ENCODE results near the gene CDK14.

Gene CDK14

GRCh38 chr7:90672210-90672609 lies 76.1 kb downstream of the CDK14 start:
- Histone ChIP-seq H3K4me1 (no peaks in the 10 kb centered on the region), H3K9me3 (no peaks in the 10 kb centered on the region), H3K4me3 (ENCODE audit: low read depth, low read length) (no peak overlapping the region), H3K27me3 (no peaks in the 10 kb centered on the region), H3K36me3 (no peaks in the 10 kb centered on the region)
- DNase-seq = no peak
- TF ChIP-seq CTCF (IDR thresholded peaks at IDR 0.05; ENCODE audit: low read depth, low read length) = no peak

GRCh38 chr7:90674625-90675024 lies 78.5 kb downstream of the CDK14 start:
- Histone ChIP-seq H3K36me3 (no peaks in the 10 kb centered on the region), H3K27me3 (no peaks in the 10 kb centered on the region), H3K4me1 (no peaks in the 10 kb centered on the region), H3K4me3 (ENCODE audit: low read depth, low read length) (no peak overlapping the region), H3K9me3 (no peaks in the 10 kb centered on the region)
- DNase-seq = no peak
- no peak for TF ChIP-seq CTCF (IDR thresholded peaks at IDR 0.05; ENCODE audit: low read depth, low read length)

GRCh38 chr7:90675982-90676381 lies 79.9 kb downstream of the CDK14 start:
- DNase-seq = no peak
- TF ChIP-seq CTCF (IDR thresholded peaks at IDR 0.05; ENCODE audit: low read depth, low read length) = no peak
- Histone ChIP-seq H3K27me3 (no peaks in the 10 kb centered on the region), H3K4me3 (ENCODE audit: low read depth, low read length) (no peak overlapping the region), H3K36me3 (no peaks in the 10 kb centered on the region), H3K4me1 (no peaks in the 10 kb centered on the region), H3K9me3 (no peaks in the 10 kb centered on the region)

- H3K9me3 ChIP-seq = no peaks in the 10 kb centered on the region
- TF ChIP-seq CTCF (IDR thresholded peaks at IDR 0.05; ENCODE audit: low read depth, low read length) = no peak
- no peak for DNase-seq
- no peaks in the 10 kb centered on the region for H3K36me3 ChIP-seq
- no peak overlapping the region for H3K4me3 ChIP-seq (ENCODE audit: low read depth, low read length)
- no peaks in the 10 kb centered on the region for H3K4me1 ChIP-seq
- H3K27me3 ChIP-seq = no peaks in the 10 kb centered on the region
These were observed 81.6 kb downstream of the CDK14 start for GRCh38 chr7:90677486-90678404.

- no peaks in the 10 kb centered on the region for H3K4me1 ChIP-seq
- H3K27me3 ChIP-seq = no peaks in the 10 kb centered on the region
- no peaks in the 10 kb centered on the region for H3K36me3 ChIP-seq
- no peak overlapping the region for H3K4me3 ChIP-seq (ENCODE audit: low read depth, low read length)
- no peaks in the 10 kb centered on the region for H3K9me3 ChIP-seq
- DNase-seq = no peak
- TF ChIP-seq CTCF (IDR thresholded peaks at IDR 0.05; ENCODE audit: low read depth, low read length) = no peak
These were observed 82.9 kb downstream of the CDK14 start for GRCh38 chr7:90678986-90679385.

DNA sequence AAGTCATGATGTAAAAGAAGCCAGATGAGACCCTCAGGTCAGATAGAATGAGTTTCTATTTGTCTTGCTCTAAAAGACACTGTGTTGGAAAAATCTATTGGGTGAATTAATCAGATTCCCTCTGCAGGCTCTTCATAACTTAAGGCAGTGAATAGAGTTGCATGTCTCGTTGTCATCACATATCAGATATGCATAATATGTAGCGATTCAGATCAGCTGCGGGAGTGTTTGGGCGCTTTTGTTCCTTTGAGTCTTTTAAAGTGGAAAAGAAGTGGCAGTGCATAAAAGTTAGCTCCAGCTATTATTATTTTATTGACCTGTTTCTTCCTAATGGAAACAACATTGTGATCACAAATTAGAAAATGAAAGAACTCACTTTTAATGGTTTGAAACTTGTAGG lies 84.4 kb downstream of the CDK14 start:
- H3K4me1 ChIP-seq = no peaks in the 10 kb centered on the region
- H3K4me3 ChIP-seq (ENCODE audit: low read depth, low read length) = no peak overlapping the region
- no peaks in the 10 kb centered on the region for H3K36me3 ChIP-seq
- no peak for DNase-seq
- H3K9me3 ChIP-seq = no peaks in the 10 kb centered on the region
- no peaks in the 10 kb centered on the region for H3K27me3 ChIP-seq
- no peak for TF ChIP-seq CTCF (IDR thresholded peaks at IDR 0.05; ENCODE audit: low read depth, low read length)

All from BE2C (cell line).